Measurements from ENCODE around the gene DNAH3. TPM values are rescaled to one million over a fixed set of nuclear protein-coding genes. Genes with fewer than 3 reads are reported as not detected.

Gene DNAH3
- total and polyA plus RNA-seq, 2 experiments from 2014 or later = 0.70 to 1.3 TPM

DNA sequence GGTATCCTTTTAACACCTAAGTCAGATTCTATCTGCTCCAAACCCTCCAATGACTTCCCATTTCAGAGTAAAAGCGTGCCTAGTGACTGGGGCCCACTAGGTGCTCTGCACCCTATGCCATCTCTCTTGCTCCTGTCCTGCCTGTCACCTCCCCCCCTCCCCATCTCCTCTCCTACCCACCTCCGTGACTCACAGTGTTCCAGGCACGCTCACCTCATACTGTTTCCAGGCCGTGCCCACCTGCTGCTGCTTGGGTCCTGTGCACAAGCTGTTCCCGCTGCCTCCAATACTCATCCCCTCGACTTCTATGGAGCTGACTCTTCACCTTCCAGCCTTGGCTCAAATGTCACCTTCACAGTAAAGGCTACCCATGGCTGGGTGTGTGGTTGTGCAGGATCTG, 21.7 kb downstream of the DNAH3 start:
- Histone ChIP-seq H3K4me3 (no peak overlapping the region), H3K9me2 (ENCODE audit: insufficient read depth) (no peaks in the 10 kb centered on the region), H3K79me2 (replicated peaks; ENCODE audit: insufficient read depth) (no peaks in the 10 kb centered on the region), H3K36me3 (ENCODE audit: insufficient read depth) (no peaks in the 10 kb centered on the region), H2AFZ (no peak overlapping the region), H3K27me3 (ENCODE audit: insufficient read depth) (no peaks in the 10 kb centered on the region), H3F3A (replicated peaks; ENCODE audit: low read depth) (no peaks in the 10 kb centered on the region), H4K20me1 (replicated peaks; ENCODE audit: insufficient read depth) (no peaks in the 10 kb centered on the region), H3K27ac (ENCODE audit: low read depth) (no peak overlapping the region), H3K4me1 (ENCODE audit: insufficient read depth) (peaks cover 14% of the 10 kb centered on the region), H3K4me2 (no peak overlapping the region)
- no peak for TF ChIP-seq JUNB (IDR thresholded peaks at IDR 0.05; ENCODE audit: unreplicated experiment)
- TF ChIP-seq, protein P1, sequence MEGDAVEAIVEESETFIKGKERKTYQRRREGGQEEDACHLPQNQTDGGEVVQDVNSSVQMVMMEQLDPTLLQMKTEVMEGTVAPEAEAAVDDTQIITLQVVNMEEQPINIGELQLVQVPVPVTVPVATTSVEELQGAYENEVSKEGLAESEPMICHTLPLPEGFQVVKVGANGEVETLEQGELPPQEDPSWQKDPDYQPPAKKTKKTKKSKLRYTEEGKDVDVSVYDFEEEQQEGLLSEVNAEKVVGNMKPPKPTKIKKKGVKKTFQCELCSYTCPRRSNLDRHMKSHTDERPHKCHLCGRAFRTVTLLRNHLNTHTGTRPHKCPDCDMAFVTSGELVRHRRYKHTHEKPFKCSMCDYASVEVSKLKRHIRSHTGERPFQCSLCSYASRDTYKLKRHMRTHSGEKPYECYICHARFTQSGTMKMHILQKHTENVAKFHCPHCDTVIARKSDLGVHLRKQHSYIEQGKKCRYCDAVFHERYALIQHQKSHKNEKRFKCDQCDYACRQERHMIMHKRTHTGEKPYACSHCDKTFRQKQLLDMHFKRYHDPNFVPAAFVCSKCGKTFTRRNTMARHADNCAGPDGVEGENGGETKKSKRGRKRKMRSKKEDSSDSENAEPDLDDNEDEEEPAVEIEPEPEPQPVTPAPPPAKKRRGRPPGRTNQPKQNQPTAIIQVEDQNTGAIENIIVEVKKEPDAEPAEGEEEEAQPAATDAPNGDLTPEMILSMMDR (conservative IDR thresholded peaks at IDR 0.05; ENCODE audit: low read depth in 2 of 2) = no peak
- no peak for TF ChIP-seq POLR2AphosphoS5 (IDR thresholded peaks at IDR 0.05; ENCODE audit: low read depth)
- TF ChIP-seq ZNF114 (CRISPR knock-in tag; IDR thresholded peaks at IDR 0.05) = no peak
- TF ChIP-seq, protein P2, sequence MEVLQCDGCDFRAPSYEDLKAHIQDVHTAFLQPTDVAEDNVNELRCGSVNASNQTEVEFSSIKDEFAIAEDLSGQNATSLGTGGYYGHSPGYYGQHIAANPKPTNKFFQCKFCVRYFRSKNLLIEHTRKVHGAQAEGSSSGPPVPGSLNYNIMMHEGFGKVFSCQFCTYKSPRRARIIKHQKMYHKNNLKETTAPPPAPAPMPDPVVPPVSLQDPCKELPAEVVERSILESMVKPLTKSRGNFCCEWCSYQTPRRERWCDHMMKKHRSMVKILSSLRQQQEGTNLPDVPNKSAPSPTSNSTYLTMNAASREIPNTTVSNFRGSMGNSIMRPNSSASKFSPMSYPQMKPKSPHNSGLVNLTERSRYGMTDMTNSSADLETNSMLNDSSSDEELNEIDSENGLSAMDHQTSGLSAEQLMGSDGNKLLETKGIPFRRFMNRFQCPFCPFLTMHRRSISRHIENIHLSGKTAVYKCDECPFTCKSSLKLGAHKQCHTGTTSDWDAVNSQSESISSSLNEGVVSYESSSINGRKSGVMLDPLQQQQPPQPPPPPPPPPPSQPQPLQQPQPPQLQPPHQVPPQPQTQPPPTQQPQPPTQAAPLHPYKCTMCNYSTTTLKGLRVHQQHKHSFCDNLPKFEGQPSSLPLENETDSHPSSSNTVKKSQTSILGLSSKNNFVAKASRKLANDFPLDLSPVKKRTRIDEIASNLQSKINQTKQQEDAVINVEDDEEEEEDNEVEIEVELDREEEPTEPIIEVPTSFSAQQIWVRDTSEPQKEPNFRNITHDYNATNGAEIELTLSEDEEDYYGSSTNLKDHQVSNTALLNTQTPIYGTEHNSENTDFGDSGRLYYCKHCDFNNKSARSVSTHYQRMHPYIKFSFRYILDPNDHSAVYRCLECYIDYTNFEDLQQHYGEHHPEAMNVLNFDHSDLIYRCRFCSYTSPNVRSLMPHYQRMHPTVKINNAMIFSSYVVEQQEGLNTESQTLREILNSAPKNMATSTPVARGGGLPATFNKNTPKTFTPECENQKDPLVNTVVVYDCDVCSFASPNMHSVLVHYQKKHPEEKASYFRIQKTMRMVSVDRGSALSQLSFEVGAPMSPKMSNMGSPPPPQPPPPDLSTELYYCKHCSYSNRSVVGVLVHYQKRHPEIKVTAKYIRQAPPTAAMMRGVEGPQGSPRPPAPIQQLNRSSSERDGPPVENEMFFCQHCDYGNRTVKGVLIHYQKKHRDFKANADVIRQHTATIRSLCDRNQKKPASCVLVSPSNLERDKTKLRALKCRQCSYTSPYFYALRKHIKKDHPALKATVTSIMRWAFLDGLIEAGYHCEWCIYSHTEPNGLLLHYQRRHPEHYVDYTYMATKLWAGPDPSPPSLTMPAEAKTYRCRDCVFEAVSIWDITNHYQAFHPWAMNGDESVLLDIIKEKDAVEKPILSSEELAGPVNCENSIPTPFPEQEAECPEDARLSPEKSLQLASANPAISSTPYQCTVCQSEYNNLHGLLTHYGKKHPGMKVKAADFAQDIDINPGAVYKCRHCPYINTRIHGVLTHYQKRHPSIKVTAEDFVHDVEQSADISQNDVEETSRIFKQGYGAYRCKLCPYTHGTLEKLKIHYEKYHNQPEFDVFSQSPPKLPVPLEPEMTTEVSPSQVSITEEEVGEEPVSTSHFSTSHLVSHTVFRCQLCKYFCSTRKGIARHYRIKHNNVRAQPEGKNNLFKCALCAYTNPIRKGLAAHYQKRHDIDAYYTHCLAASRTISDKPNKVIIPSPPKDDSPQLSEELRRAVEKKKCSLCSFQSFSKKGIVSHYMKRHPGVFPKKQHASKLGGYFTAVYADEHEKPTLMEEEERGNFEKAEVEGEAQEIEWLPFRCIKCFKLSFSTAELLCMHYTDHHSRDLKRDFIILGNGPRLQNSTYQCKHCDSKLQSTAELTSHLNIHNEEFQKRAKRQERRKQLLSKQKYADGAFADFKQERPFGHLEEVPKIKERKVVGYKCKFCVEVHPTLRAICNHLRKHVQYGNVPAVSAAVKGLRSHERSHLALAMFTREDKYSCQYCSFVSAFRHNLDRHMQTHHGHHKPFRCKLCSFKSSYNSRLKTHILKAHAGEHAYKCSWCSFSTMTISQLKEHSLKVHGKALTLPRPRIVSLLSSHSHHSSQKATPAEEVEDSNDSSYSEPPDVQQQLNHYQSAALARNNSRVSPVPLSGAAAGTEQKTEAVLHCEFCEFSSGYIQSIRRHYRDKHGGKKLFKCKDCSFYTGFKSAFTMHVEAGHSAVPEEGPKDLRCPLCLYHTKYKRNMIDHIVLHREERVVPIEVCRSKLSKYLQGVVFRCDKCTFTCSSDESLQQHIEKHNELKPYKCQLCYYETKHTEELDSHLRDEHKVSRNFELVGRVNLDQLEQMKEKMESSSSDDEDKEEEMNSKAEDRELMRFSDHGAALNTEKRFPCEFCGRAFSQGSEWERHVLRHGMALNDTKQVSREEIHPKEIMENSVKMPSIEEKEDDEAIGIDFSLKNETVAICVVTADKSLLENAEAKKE (CRISPR knock-in tag; IDR thresholded peaks at IDR 0.05) = no peak
- no peak for TF ChIP-seq EZH2 (IDR thresholded peaks at IDR 0.05; ENCODE audit: low read depth, unreplicated experiment)
- no peak for TF ChIP-seq ZNF331 (CRISPR knock-in tag; IDR thresholded peaks at IDR 0.05; ENCODE audit: low read depth)
- TF ChIP-seq NANOG (IDR thresholded peaks at IDR 0.05; ENCODE audit: borderline replicate concordance) = no peak
- TF ChIP-seq EZH2phosphoT487 (IDR thresholded peaks at IDR 0.05; ENCODE audit: unreplicated experiment) = no peak
- TF ChIP-seq, protein P3, sequence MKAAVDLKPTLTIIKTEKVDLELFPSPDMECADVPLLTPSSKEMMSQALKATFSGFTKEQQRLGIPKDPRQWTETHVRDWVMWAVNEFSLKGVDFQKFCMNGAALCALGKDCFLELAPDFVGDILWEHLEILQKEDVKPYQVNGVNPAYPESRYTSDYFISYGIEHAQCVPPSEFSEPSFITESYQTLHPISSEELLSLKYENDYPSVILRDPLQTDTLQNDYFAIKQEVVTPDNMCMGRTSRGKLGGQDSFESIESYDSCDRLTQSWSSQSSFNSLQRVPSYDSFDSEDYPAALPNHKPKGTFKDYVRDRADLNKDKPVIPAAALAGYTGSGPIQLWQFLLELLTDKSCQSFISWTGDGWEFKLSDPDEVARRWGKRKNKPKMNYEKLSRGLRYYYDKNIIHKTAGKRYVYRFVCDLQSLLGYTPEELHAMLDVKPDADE (IDR thresholded peaks at IDR 0.05) = no peak
- no peak for TF ChIP-seq STAT1 (IDR thresholded peaks at IDR 0.05; ENCODE audit: unreplicated experiment)
- no peak for TF ChIP-seq CREB1 (CRISPR knock-in tag; IDR thresholded peaks at IDR 0.05; ENCODE audit: low read depth)
- TF ChIP-seq, protein P4, sequence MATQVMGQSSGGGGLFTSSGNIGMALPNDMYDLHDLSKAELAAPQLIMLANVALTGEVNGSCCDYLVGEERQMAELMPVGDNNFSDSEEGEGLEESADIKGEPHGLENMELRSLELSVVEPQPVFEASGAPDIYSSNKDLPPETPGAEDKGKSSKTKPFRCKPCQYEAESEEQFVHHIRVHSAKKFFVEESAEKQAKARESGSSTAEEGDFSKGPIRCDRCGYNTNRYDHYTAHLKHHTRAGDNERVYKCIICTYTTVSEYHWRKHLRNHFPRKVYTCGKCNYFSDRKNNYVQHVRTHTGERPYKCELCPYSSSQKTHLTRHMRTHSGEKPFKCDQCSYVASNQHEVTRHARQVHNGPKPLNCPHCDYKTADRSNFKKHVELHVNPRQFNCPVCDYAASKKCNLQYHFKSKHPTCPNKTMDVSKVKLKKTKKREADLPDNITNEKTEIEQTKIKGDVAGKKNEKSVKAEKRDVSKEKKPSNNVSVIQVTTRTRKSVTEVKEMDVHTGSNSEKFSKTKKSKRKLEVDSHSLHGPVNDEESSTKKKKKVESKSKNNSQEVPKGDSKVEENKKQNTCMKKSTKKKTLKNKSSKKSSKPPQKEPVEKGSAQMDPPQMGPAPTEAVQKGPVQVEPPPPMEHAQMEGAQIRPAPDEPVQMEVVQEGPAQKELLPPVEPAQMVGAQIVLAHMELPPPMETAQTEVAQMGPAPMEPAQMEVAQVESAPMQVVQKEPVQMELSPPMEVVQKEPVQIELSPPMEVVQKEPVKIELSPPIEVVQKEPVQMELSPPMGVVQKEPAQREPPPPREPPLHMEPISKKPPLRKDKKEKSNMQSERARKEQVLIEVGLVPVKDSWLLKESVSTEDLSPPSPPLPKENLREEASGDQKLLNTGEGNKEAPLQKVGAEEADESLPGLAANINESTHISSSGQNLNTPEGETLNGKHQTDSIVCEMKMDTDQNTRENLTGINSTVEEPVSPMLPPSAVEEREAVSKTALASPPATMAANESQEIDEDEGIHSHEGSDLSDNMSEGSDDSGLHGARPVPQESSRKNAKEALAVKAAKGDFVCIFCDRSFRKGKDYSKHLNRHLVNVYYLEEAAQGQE (IDR thresholded peaks at IDR 0.05; ENCODE audit: unreplicated experiment) = no peak
- no peak overlapping the region for H3K4me3 Mint-ChIP-seq
- ATAC-seq (no peak), DNase-seq (ENCODE audit: low spot score) (no peak)
- no peaks in the 10 kb centered on the region for H3K27me3 Mint-ChIP-seq (ENCODE audit: insufficient read depth, low read depth, poor library complexity)
- H3K4me1 Mint-ChIP-seq = peaks cover 15% of the 10 kb centered on the region
- no peaks in the 10 kb centered on the region for H3K36me3 Mint-ChIP-seq (ENCODE audit: low read depth)
- no peak overlapping the region for H3K27ac Mint-ChIP-seq
- H3K9me3 Mint-ChIP-seq = no peaks in the 10 kb centered on the region

Data from GM23338 (cell line).